ENCODE data around the gene MRPS7. TPM values are rescaled to one million over a fixed set of nuclear protein-coding genes. Genes with fewer than 3 reads are reported as not detected.

Gene MRPS7
- total and polyA plus RNA-seq, 9 of the 15 experiments (the other 6 are each of a cell fraction or from before 2014, with no cell fraction given), result 107 to 244 (median 132) TPM

GRCh38 chr17:75238684-75239191 lies 22.9 kb upstream of the MRPS7 start (continued):
- no peak for TF ChIP-seq CLOCK (CRISPR knock-in tag; IDR thresholded peaks at IDR 0.05; ENCODE audit: borderline replicate concordance)
- no peak for TF ChIP-seq RBM14 (IDR thresholded peaks at IDR 0.05; ENCODE audit: borderline replicate concordance, insufficient read depth, low read depth, low read length)
- peak; percentile 48; the same call in 1 of the 2 replicates for TF ChIP-seq ZNF609 (CRISPR knock-in tag; IDR thresholded peaks at IDR 0.05; ENCODE audit: borderline replicate concordance)
- no peak for TF ChIP-seq ZNF512 (tag; IDR thresholded peaks at IDR 0.05)
- TF ChIP-seq HSF4 (CRISPR knock-in tag; IDR thresholded peaks at IDR 0.05; ENCODE audit: borderline replicate concordance), result no peak
- TF ChIP-seq ELF2 (CRISPR knock-in tag; IDR thresholded peaks at IDR 0.05), result no peak
- no peak for TF ChIP-seq NKRF (IDR thresholded peaks at IDR 0.05; ENCODE audit: borderline replicate concordance)
- TF ChIP-seq E4F1 (CRISPR knock-in tag; IDR thresholded peaks at IDR 0.05; ENCODE audit: borderline replicate concordance), result no peak
- TF ChIP-seq EP300 (IDR thresholded peaks at IDR 0.05; ENCODE audit: low read length), result no peak
- TF ChIP-seq KAT2B (IDR thresholded peaks at IDR 0.05; ENCODE audit: low read depth, low read length), result no peak
- TF ChIP-seq SMC3 (conservative IDR thresholded peaks at IDR 0.05; ENCODE audit: insufficient read depth, low read depth, low read length), result peak; percentile 59
- TF ChIP-seq SREBF2 (CRISPR knock-in tag; IDR thresholded peaks at IDR 0.05), result no peak
- TF ChIP-seq RB1 (IDR thresholded peaks at IDR 0.05; ENCODE audit: low read depth), result peak; percentile 75

Data from K562 (cell line).